Measurements from ENCODE around the gene ERBB4. TPM values are rescaled to one million over a fixed set of nuclear protein-coding genes. Genes with fewer than 3 reads are reported as not detected.
"Not testable (repeated sequence)": the region's sequence is repeated elsewhere in the genome, so short reads cannot be mapped to it uniquely, and the experiment has no call there.

ERBB4 gene
- total and polyA plus RNA-seq, 10 of the 15 experiments (the other 5 are each of a cell fraction or from before 2014, with no cell fraction given), result under 0.01 to 0.23 (median 0.01) TPM; not detected in 4

- no peak for ATAC-seq
- DNase-seq (ENCODE audit: low read depth, low spot score), result no peak
- ChIA-PET CTCF (no interaction called here), SMC1A (ENCODE audit: uncharacterized antibody, unreplicated experiment) (no interaction called here), RAD21 (ENCODE audit: unreplicated experiment) (no interaction called here), POLR2A (no interaction called here)
- Histone ChIP-seq H3K79me2 (ENCODE audit: control insufficient read depth, insufficient read depth, low read length) (no peaks in the 10 kb centered on the region), H3K9ac (ENCODE audit: control insufficient read depth, insufficient read depth, low read length) (no peak overlapping the region), H3K4me2 (ENCODE audit: control insufficient read depth, insufficient read depth) (no peak overlapping the region), H3K9me3 (replicated peaks; ENCODE audit: control insufficient read depth, insufficient read depth, low read length) (no peaks in the 10 kb centered on the region), H3K36me3 (ENCODE audit: control insufficient read depth in 2 of 2, insufficient read depth in 2 of 2, low read length in 1 of 2) (no peaks in the 10 kb centered on the region), H2AFZ (ENCODE audit: control insufficient read depth, low read depth, low read length) (no peak overlapping the region), H4K20me1 (ENCODE audit: control insufficient read depth, insufficient read depth) (no peaks in the 10 kb centered on the region), H3K27me3 (replicated peaks in 1 of 2; ENCODE audit: control insufficient read depth in 2 of 2, insufficient read depth in 2 of 2, low read length in 1 of 2) (no peaks in the 10 kb centered on the region), H3K4me3 (no peak overlapping the region), H3K4me1 (ENCODE audit: control insufficient read depth, insufficient read depth, low read length) (no peaks in the 10 kb centered on the region), H3K27ac (ENCODE audit: control insufficient read depth, insufficient read depth) (no peak overlapping the region)
- TF ChIP-seq ASH2L (IDR thresholded peaks at IDR 0.05; ENCODE audit: borderline replicate concordance, low read depth) (no peak), SREBF1 (IDR thresholded peaks at IDR 0.05; ENCODE audit: low read length) (no peak)
- no TSS peak for BruUV-seq (replicated peaks)
- 18% methylated on average over 2 of the region's 2 CpGs for WGBS (ENCODE audit: insufficient coverage, insufficient replicate concordance, low lambda C conversion rate, missing lambda C conversion rate)
- in situ Hi-C loops (cut with MboI), result no loop called here
- intact Hi-C loops (cut with micrococcal nuclease; ENCODE audit: unreplicated experiment), result no loop called here
- no peak for FAIRE-seq
Measured at GRCh38 chr2:212107014-212107413, 431.6 kb downstream of the ERBB4 start.

- intact Hi-C loops (cut with micrococcal nuclease; ENCODE audit: unreplicated experiment); FAIRE-seq; H3K4me3 ChIP-seq; H3K4me1 ChIP-seq (ENCODE audit: control insufficient read depth, insufficient read depth, low read length); H3K9me3 ChIP-seq (replicated peaks; ENCODE audit: control insufficient read depth, insufficient read depth, low read length); ATAC-seq; H3K9ac ChIP-seq (ENCODE audit: control insufficient read depth, insufficient read depth, low read length); H4K20me1 ChIP-seq (ENCODE audit: control insufficient read depth, insufficient read depth); POLR2A ChIA-PET; H2AFZ ChIP-seq (ENCODE audit: control insufficient read depth, low read depth, low read length); CTCF ChIA-PET; H3K36me3 ChIP-seq (ENCODE audit: control insufficient read depth in 2 of 2, insufficient read depth in 2 of 2, low read length in 1 of 2); H3K4me2 ChIP-seq (ENCODE audit: control insufficient read depth, insufficient read depth); RAD21 ChIA-PET (ENCODE audit: unreplicated experiment); H3K27me3 ChIP-seq (replicated peaks in 1 of 2; ENCODE audit: control insufficient read depth in 2 of 2, insufficient read depth in 2 of 2, low read length in 1 of 2); BruUV-seq (replicated peaks); H3K79me2 ChIP-seq (ENCODE audit: control insufficient read depth, insufficient read depth, low read length); SMC1A ChIA-PET (ENCODE audit: uncharacterized antibody, unreplicated experiment); H3K27ac ChIP-seq (ENCODE audit: control insufficient read depth, insufficient read depth); DNase-seq (ENCODE audit: low read depth, low spot score); in situ Hi-C loops (cut with MboI): not testable (repeated sequence)
Measured at GRCh38 chr2:212106536-212106935, 432.1 kb downstream of the ERBB4 start.

GRCh38 chr2:212099658-212100057 lies 438.9 kb downstream of the ERBB4 start:
- ChIA-PET SMC1A (ENCODE audit: uncharacterized antibody, unreplicated experiment) (interaction anchor here (1.6 kb wide), 1 partner anchor 89 kb away, joined by 5 read pairs; no protein-coding TSS in a partner anchor), POLR2A (no interaction called here), CTCF (no interaction called here), RAD21 (ENCODE audit: unreplicated experiment) (no interaction called here)
- intact Hi-C loops (cut with micrococcal nuclease; ENCODE audit: unreplicated experiment) (no loop called here), in situ Hi-C loops (cut with MboI) (no loop called here)
- Histone ChIP-seq H3K4me3 (no peak overlapping the region), H4K20me1 (ENCODE audit: control insufficient read depth, insufficient read depth) (no peaks in the 10 kb centered on the region), H3K36me3 (ENCODE audit: control insufficient read depth in 2 of 2, insufficient read depth in 2 of 2, low read length in 1 of 2) (no peaks in the 10 kb centered on the region), H3K27ac (ENCODE audit: control insufficient read depth, insufficient read depth) (no peak overlapping the region), H3K4me2 (ENCODE audit: control insufficient read depth, insufficient read depth) (no peak overlapping the region), H2AFZ (ENCODE audit: control insufficient read depth, low read depth, low read length) (no peak overlapping the region), H3K4me1 (ENCODE audit: control insufficient read depth, insufficient read depth, low read length) (no peaks in the 10 kb centered on the region), H3K79me2 (ENCODE audit: control insufficient read depth, insufficient read depth, low read length) (no peaks in the 10 kb centered on the region), H3K9me3 (replicated peaks; ENCODE audit: control insufficient read depth, insufficient read depth, low read length) (no peaks in the 10 kb centered on the region), H3K9ac (ENCODE audit: control insufficient read depth, insufficient read depth, low read length) (no peak overlapping the region), H3K27me3 (replicated peaks in 1 of 2; ENCODE audit: control insufficient read depth in 2 of 2, insufficient read depth in 2 of 2, low read length in 1 of 2) (no peaks in the 10 kb centered on the region)
- ATAC-seq, result no peak
- no peak for DNase-seq (ENCODE audit: low read depth, low spot score)
- no TSS peak for BruUV-seq (replicated peaks)
- FAIRE-seq, result no peak
- TF ChIP-seq HDAC2 (IDR thresholded peaks at IDR 0.05), result no peak
- no peak for TF ChIP-seq EZH2 (IDR thresholded peaks at IDR 0.05; ENCODE audit: borderline replicate concordance, control insufficient read depth, low read depth, low read length)
- TF ChIP-seq HCFC1 (IDR thresholded peaks at IDR 0.05; ENCODE audit: low read length), result no peak
- no peak for TF ChIP-seq GABPA (IDR thresholded peaks at IDR 0.05; ENCODE audit: low read depth)
- TF ChIP-seq ZBTB11 (CRISPR knock-in tag; IDR thresholded peaks at IDR 0.05), result no peak
- TF ChIP-seq POU2F2 (IDR thresholded peaks at IDR 0.05; ENCODE audit: borderline replicate concordance, low read depth, low read length), result no peak
